HG03064 (cell line): ENCODE data around the gene GPX4.

Experiments
- ATAC-seq: cut with Tn5 transposase; IDR thresholded peaks from one replicate; pipeline ENCODE4 v1.9.1; 2021; ENCODE audit warnings: low read depth; ENCODE audit not compliant: unreplicated experiment

The GPX4 gene

GRCh38 chr19:1084024-1084868 is 19.5 kb upstream of the GPX4 start:
- ATAC-seq = no peak

- no peak for ATAC-seq
Observed at GRCh38 chr19:1085053-1085658, 18.6 kb upstream of the GPX4 start.

DNA sequence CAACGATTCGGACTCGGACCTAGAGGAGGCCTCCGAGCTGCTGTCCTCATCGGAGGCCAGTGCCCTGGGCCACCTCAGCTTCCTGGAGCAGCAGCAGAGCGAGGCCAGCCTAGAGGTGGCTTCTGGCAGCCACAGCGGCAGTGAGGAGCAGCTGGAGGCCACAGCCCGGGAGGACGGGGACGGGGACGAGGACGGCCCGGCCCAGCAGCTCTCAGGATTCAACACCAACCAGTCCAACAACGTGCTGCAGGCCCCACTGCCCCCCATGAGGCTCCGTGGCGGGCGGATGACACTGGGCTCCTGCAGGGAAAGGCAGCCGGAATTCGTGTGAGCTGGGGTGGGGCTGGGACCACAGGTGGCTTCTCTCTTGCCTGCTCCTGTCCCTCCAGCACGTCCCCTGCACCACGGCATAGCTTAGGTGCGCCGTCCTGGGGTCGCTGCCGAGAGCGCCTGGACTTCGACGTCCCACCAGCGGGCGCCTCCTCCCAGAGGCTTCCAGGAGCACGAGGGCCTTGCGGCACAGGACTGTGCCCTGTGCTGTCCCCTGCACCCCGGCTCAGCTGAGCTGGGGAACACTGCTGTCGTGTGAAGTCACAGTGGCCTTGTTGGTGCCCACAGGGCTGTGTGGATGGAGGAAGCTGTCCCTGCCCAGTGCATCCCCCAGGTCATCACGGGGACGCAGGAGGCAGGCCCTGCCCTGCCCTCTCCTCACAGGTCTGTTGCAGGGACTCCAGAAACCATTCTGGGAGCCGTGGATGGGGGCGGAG is 17.9 kb upstream of the GPX4 start:
- ATAC-seq = no peak

DNA sequence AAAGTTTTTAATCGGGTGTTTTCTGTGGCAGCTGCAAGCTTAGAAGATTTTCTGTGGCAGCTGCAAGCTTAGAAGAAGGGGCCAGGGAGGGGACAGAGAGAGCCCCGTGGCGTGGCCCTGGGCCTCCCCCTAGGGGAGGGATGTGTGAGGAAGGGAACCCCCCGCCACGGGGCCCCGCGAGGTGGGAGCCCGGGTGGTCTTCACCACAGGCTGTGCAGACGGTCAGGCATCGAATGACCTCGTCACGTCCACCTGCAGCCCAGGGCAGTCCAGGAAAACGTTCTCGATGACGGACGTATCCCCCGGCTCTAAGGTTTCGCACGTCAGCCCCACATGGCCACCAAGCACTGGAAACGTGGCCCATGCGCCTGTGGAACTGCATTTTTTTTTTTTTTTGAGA is 17.2 kb upstream of the GPX4 start:
- no peak for ATAC-seq

DNA sequence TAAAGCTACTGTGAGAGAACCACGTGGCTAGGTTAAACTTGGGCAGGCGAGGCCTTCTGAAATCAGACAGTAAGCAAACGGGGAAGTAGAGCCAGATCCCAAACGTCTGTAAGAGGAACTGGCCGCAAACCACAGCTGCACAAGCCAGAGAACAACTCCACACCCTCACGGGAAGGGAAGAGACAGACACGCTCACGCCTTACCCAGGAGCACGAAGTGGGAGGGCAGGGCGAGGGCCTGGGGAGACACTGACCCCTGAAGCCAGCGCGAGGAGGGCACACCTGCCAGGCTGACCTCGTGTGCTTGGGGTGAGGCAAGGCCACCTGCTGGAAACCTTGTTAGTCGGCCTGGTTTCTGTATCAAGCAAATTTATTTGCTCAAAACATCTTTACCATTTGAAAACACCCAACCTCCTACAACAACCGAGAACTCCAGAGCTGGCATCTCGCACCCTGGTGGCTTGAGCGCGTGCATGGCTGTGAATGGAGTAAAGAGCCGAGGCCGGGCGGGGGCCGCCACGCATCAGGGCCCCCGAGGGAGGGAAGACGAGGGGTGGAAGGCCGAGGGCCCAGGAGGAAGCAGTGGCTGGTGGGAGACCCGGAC is 15.9 kb upstream of the GPX4 start:
- ATAC-seq = no peak

- ATAC-seq = no peak
Observed at GRCh38 chr19:1088416-1089010, 15.3 kb upstream of the GPX4 start.

- no peak for ATAC-seq
Observed at GRCh38 chr19:1089126-1089771, 14.5 kb upstream of the GPX4 start.

DNA sequence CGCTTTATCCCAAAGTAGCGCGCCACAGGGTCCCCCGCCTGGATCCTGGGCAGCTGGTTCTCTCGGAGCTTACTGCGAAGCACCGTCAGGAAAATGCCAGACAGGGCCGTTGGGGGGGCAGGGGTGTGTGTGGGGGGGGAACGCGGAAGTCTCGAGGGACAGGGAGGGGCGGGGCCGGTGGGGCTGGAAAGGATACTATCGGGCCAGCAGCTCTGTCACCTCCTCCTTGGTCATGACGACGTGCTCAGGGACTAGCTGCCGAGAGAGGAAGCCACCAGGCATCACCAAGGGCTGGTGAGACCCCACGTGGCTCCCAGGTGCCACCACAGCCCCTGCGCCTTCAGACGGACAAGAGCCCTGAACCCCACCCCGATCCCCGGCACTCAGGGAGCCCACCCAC is 13.9 kb upstream of the GPX4 start:
- ATAC-seq = no peak

DNA sequence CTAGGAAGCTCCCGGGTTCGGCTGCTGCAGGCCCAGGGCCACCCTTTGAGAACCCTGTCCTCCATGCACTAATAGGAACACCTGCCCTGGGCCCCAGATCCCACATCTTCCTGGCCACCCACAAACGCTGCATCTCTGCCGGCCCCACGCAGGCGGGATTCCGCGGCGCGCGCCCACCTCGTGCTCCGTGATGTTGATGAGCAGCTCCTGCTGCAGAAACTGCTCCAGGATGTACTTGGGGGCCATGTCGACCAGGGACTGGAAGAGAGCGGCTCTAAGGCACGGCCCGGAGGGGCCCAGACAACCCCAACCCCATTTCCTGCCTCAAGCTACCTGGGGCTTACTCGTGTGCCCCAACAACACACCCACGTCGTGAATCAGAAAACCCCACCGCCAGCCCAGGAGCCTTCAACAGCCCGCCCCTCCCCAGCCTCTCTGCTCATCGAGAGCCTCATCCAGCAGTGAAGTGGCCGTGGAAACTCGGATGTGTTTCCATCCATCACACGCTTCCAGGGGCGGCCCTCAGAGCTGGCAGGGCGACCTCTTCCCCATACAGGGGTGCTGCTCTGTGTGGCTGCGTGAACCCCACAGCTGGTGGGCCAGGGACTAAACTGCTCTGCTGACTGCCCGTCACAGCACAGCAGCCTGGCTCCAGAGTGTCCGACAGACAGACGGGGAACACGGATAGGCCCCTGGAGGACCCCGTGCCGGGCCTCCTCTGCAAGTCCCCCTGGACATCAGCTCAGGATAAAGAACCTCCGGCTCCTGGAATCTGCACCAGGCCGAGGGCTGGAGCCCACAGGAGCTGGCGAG is 12.9 kb upstream of the GPX4 start:
- no peak for ATAC-seq

- no peak for ATAC-seq
Observed at GRCh38 chr19:1091544-1092175, 12.1 kb upstream of the GPX4 start.

- ATAC-seq = no peak
Observed at GRCh38 chr19:1093330-1093729, 10.5 kb upstream of the GPX4 start.

DNA sequence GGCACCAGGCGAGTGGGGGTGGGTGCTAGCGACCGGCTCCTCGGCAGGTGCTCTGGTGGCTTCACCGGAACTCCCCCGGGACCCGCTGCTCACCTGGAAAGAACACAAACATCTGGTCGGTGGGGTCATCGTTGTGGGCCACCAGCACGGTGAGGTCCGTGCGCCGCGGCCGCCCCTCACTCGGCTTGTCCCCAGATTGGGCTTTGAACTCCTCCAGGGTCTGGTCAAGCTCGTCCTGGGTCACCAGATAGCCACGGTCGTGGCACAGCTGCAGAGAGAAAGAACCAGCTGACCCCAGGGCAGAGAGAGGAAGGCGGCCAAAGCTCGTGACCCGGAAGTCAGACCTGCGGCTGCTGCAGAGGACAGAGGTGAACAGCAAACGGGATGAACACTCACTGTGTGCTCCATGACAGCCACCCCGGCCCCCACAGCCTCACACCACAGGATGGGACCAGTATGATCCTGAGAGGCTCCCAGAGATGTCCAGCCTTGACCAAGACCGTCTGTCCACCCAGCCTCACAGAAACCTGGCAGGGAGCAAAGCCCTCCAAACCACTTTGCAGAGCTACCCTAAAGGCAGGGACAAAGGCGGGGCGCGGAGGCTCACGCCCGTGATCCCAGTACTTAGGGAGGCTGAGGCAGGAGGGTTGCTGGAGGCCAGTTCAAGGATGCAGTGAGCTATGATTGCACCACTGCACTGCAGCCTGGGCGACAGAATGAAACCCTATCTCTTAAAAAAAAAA is 9.8 kb upstream of the GPX4 start:
- ATAC-seq = no peak

DNA sequence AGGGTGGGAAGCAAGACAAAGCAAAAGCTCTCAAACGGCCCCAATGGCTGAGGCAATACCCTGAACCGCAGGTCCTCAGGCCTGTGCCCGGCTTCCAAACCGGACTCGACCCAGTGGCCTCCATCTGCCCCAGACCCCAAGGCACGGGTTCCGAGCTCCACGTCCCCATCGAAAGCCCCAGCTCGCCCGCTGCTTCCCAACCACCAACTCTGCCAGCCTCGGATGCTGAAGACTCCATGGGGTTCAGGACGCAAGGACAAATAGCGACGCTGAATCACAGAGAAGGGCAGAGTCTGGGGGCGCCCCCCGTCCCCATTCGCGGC is 9.2 kb upstream of the GPX4 start:
- ATAC-seq = no peak

DNA sequence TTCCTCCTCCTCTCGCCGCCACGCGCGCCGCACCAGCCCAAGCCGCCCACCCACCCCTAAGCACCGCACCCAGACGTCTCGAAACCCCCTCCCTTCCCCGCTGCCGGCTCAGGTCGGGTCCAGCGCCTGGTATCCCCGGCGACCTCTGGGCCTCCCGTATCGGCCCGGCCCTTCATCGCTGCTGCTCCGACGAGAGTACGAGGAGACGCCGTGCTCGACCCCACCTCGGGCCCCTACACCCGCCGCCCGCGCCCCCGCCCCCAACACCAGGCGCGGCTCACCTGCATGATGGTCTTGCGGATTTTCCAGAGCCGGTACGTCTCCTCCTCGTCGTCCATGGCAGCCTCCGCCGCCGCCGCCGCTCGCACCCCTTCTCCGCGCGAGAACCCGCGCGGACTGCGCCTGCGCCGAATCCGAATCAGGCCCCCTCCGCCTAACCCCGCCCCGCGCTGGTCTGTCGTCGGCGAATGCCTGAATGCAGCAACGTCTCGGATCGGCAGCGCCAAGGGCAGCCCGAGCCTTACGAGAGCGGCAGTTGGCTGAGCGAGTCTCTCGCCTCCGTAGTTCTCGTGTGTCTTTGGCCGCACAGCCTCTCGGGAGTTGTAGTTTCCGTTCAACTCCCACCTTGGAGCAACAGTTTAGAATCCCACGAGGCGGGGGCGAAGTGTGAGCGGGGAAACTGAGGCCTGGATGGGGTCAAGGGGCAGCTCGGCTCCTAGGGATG is 8.7 kb upstream of the GPX4 start, which contains the start of gene POLR2E:
POLR2E (minus strand) TSS at position 398 of the 724 bp plus-strand sequence; CDS start at position 338, 60 bp downstream.
- peak; percentile 77 for ATAC-seq

- no peak for ATAC-seq
Observed at GRCh38 chr19:1097810-1098176, 6.0 kb upstream of the GPX4 start.

GRCh38 chr19:1098177-1099051 is 5.4 kb upstream of the GPX4 start:
- no peak for ATAC-seq

- no peak for ATAC-seq
Observed at GRCh38 chr19:1101337-1101698, 2.5 kb upstream of the GPX4 start.
